ENCODE results near the gene MUS81. TPM values are rescaled to one million over a fixed set of nuclear protein-coding genes. Genes with fewer than 3 reads are reported as not detected.

The MUS81 gene
- total RNA-seq, 1 donor from 2014 or later = 68.5 TPM

DNA sequence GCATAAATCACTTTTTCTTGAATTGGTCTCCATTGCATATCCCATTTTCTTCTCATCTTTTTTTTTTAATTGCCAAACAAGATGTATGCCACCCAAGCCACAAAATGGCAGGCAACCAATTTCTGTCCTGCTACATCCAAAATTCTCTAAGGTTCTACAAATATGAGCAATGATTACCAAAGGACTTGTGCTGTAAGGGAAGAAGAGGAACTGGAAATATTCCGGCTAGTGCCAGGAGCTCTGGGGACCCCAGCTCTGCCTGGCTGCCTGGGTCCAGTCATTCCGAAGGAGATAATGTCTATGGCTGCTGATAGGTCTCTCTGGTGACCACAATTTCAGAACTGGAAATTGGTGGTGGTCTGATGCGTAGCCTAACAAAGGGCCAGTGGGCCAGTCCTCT lies 43.5 kb upstream of the MUS81 start:
- DNase-seq (ENCODE audit: extremely low spot score, unreplicated experiment) = no peak
- Mint-ChIP-seq H3K4me3 (ENCODE audit: unreplicated experiment) (peak overlapping the region; percentile 75), H3K9me3 (ENCODE audit: unreplicated experiment) (no peaks in the 10 kb centered on the region), H3K4me1 (ENCODE audit: unreplicated experiment) (peaks cover 10% of the 10 kb centered on the region), H3K27ac (ENCODE audit: unreplicated experiment) (no peak overlapping the region), H3K27me3 (ENCODE audit: unreplicated experiment) (no peaks in the 10 kb centered on the region), H3K36me3 (ENCODE audit: unreplicated experiment) (peaks cover 1% of the 10 kb centered on the region)
- TF ChIP-seq, protein P1, sequence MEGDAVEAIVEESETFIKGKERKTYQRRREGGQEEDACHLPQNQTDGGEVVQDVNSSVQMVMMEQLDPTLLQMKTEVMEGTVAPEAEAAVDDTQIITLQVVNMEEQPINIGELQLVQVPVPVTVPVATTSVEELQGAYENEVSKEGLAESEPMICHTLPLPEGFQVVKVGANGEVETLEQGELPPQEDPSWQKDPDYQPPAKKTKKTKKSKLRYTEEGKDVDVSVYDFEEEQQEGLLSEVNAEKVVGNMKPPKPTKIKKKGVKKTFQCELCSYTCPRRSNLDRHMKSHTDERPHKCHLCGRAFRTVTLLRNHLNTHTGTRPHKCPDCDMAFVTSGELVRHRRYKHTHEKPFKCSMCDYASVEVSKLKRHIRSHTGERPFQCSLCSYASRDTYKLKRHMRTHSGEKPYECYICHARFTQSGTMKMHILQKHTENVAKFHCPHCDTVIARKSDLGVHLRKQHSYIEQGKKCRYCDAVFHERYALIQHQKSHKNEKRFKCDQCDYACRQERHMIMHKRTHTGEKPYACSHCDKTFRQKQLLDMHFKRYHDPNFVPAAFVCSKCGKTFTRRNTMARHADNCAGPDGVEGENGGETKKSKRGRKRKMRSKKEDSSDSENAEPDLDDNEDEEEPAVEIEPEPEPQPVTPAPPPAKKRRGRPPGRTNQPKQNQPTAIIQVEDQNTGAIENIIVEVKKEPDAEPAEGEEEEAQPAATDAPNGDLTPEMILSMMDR (IDR thresholded peaks at IDR 0.05) = no peak

DNA sequence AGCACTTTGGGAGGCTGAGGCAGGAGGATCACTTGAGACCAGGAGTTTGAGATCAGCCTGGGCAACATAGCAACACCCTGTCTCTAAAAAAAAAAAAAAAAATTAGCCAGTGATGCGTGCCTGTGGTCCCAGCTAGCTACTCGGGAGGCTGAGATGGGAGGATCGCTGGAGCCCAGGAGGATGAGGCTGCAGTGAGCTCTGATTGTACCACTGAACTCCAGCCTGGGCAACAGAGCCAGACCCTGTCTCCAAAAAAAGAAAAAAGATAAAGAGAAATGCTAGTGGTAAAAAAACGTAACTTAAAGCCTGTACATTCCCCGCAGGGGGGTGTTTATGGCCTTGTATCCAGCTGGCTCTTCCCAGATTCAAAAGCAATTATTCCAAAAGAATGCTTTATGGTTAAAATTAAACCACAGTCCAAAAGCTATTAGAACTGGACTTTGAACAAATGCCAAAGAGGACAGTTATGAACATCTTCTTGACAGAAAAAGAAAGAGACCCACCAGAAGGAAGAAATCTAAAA lies 42.9 kb upstream of the MUS81 start:
- Mint-ChIP-seq H3K27me3 (ENCODE audit: unreplicated experiment) (no peaks in the 10 kb centered on the region), H3K36me3 (ENCODE audit: unreplicated experiment) (peaks cover 1% of the 10 kb centered on the region), H3K4me1 (ENCODE audit: unreplicated experiment) (peaks cover 10% of the 10 kb centered on the region), H3K27ac (ENCODE audit: unreplicated experiment) (peak overlapping the region; percentile 43), H3K9me3 (ENCODE audit: unreplicated experiment) (no peaks in the 10 kb centered on the region), H3K4me3 (ENCODE audit: unreplicated experiment) (peak overlapping the region; percentile 75)
- TF ChIP-seq, protein P1 (IDR thresholded peaks at IDR 0.05) = no peak
- DNase-seq (ENCODE audit: extremely low spot score, unreplicated experiment) = no peak

DNA sequence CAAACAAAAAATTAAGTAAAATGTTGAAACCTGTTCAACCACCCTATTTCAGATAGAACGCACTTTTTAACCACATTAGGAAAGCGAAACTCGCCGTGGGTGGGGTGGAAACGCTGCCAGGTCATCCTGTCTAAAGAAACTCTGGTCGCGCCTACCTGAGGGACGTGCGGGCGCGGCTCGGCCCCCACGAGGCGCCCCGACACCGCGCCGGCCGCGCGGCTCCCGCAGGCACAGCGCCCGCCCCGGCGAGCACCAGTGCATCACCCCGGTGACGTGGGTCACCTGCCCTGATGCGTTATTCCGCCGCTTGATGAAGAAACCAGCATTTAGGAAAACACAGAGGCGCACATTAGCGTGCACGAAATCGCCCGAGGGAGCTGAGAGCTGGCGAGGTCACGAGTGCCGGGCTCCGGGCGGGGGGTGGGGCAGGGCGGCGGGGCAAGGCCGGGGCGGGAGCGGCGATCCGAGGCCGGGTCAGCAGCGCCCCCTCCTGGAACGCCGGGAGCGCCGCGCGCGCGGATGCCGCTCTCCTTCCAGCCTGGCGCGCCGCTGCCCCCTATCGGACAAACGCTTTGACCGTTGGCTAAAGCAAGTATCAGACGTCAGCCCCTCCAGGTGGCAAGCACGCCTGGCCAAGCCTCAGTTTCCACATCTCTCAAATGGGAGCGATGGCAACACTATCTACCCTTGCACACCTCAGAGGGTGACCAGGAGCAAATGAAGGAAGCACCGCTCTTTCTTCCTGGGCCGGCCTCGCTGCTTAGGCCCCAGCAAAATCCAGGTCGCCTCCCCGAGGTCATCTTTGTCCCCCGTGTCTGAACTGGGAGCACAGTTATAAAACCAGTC lies 42.2 kb upstream of the MUS81 start:
- peaks cover 10% of the 10 kb centered on the region for H3K4me1 Mint-ChIP-seq (ENCODE audit: unreplicated experiment)
- peak; percentile 98 for DNase-seq (ENCODE audit: extremely low spot score, unreplicated experiment)
- peak overlapping the region; percentile 75 for H3K4me3 Mint-ChIP-seq (ENCODE audit: unreplicated experiment)
- no peaks in the 10 kb centered on the region for H3K27me3 Mint-ChIP-seq (ENCODE audit: unreplicated experiment)
- peaks cover 1% of the 10 kb centered on the region for H3K36me3 Mint-ChIP-seq (ENCODE audit: unreplicated experiment)
- peak overlapping the region; percentile 43 for H3K27ac Mint-ChIP-seq (ENCODE audit: unreplicated experiment)
- H3K9me3 Mint-ChIP-seq (ENCODE audit: unreplicated experiment) = no peaks in the 10 kb centered on the region
- TF ChIP-seq, protein P1 (IDR thresholded peaks at IDR 0.05) = peak; percentile 100

DNA sequence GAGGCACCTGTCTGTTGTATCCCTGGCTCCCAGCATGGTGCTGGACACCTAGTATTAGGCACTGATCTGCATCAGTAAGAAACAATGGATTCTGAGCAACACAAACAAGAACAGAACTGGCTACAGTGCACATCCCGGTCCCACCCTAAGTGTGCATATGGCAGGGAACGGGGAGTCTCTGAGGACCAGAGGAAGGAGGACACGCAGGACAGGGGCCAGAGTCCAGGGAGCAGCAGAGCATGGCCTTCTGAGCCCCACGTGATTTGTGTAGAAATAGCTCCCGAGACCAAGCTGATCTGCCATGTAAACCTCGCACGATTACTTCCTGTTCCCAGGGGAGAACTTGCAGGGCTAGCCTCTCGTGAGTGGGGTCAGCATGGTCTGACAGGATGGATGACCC lies 39.1 kb upstream of the MUS81 start:
- H3K27me3 Mint-ChIP-seq (ENCODE audit: unreplicated experiment) = no peaks in the 10 kb centered on the region
- TF ChIP-seq, protein P1 (IDR thresholded peaks at IDR 0.05) = no peak
- no peak overlapping the region for H3K27ac Mint-ChIP-seq (ENCODE audit: unreplicated experiment)
- no peaks in the 10 kb centered on the region for H3K36me3 Mint-ChIP-seq (ENCODE audit: unreplicated experiment)
- DNase-seq (ENCODE audit: extremely low spot score, unreplicated experiment) = no peak
- no peaks in the 10 kb centered on the region for H3K9me3 Mint-ChIP-seq (ENCODE audit: unreplicated experiment)
- no peak overlapping the region for H3K4me3 Mint-ChIP-seq (ENCODE audit: unreplicated experiment)
- H3K4me1 Mint-ChIP-seq (ENCODE audit: unreplicated experiment) = peaks cover 10% of the 10 kb centered on the region

DNA sequence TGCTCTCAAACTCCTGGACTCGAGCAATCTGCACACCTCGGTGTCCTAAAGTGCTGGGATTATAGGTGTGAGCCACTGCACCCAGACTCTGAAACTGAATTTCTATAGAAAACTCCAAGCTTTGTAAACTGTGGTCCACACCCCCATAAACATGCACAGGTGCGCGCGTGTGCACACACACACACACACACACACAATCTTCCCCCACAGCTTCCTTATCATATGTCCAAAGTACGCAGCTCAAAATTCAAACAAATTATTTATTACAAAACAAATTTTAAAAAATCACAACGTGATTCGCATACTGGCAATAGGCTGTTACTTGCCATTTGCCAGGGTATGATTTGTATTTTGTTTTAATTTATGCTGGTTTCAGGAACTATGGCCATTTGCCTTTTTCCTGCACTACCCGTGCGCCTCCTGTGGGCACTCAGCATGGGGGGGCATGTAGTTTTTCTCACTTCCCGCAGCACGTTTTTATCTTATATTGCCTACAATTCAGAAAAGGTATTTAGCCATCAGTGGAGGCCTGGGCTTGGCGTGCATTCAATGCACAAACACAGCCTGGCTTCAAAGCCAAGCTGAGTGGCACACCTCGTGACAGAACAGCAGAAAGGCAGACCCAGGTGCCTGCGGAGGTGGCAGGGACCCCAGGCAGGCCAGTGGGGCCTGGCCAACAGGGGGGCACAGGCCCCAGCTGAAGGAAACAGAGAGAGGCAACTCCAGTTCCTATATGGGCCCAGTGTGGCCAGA lies 37.3 kb upstream of the MUS81 start:
- Mint-ChIP-seq H3K4me1 (ENCODE audit: unreplicated experiment) (no peaks in the 10 kb centered on the region), H3K36me3 (ENCODE audit: unreplicated experiment) (no peaks in the 10 kb centered on the region), H3K9me3 (ENCODE audit: unreplicated experiment) (no peaks in the 10 kb centered on the region), H3K27ac (ENCODE audit: unreplicated experiment) (no peak overlapping the region), H3K27me3 (ENCODE audit: unreplicated experiment) (no peaks in the 10 kb centered on the region), H3K4me3 (ENCODE audit: unreplicated experiment) (no peak overlapping the region)
- TF ChIP-seq, protein P1 (IDR thresholded peaks at IDR 0.05) = no peak
- no peak for DNase-seq (ENCODE audit: extremely low spot score, unreplicated experiment)

All from osteocyte (in vitro differentiated cells).